ENCODE results near the gene NPHS1.

GRCh38 chr19:35860436-35860817 lies 8.1 kb upstream of the NPHS1 start:
- no peak for TF ChIP-seq CTCF (IDR thresholded peaks at IDR 0.05)
- no peak for TF ChIP-seq POLR2AphosphoS5 (IDR thresholded peaks at IDR 0.05)

Data from breast epithelium (tissue), 3 donors.